OCI-LY1 (cell line): Measurements from ENCODE around the gene TBC1D8.

ENCODE experiments used
- CTCF ChIP-seq: fragments of 200-600 bp; sonication (generic), shearing (Covaris generic); IDR thresholded peaks from 2 replicates; pipeline ENCODE4 v1.5.1; 2017; ENCODE audit warnings: mild to moderate bottlenecking, antibody characterized with exemption, low read length, moderate library complexity, mixed read lengths
- EZH2 ChIP-seq: fragments of 200-600 bp; sonication (generic), shearing (Covaris generic); IDR thresholded peaks from 2 replicates; pipeline ENCODE4 v1.8.0; 2017; ENCODE audit warnings: borderline replicate concordance, mixed run types, mild to moderate bottlenecking, antibody characterized with exemption, low read length, moderate library complexity, mixed read lengths

GRCh38 chr2:100999995-101000394, 151.2 kb downstream of the TBC1D8 start:
- TF ChIP-seq CTCF (no peak), EZH2 (no peak)
